HG02623 (cell line): ENCODE results near the gene SPP1.
"Not testable (repeated sequence)": the region's sequence is repeated elsewhere in the genome, so short reads cannot be mapped to it uniquely, and the experiment has no call there.

ENCODE experiments used
- ATAC-seq: cut with Tn5 transposase; IDR thresholded peaks from one replicate; pipeline ENCODE4 v1.9.1; 2021; ENCODE audit warnings: moderate library complexity; ENCODE audit not compliant: unreplicated experiment

SPP1 gene

GRCh38 chr4:88021824-88022223 lies 46.3 kb downstream of the SPP1 start:
- no peak for ATAC-seq

GRCh38 chr4:88022289-88022688 lies 46.8 kb downstream of the SPP1 start:
- ATAC-seq: no peak

- not testable (repeated sequence) for ATAC-seq
These were observed 50.6 kb downstream of the SPP1 start for GRCh38 chr4:88025868-88026661.

DNA sequence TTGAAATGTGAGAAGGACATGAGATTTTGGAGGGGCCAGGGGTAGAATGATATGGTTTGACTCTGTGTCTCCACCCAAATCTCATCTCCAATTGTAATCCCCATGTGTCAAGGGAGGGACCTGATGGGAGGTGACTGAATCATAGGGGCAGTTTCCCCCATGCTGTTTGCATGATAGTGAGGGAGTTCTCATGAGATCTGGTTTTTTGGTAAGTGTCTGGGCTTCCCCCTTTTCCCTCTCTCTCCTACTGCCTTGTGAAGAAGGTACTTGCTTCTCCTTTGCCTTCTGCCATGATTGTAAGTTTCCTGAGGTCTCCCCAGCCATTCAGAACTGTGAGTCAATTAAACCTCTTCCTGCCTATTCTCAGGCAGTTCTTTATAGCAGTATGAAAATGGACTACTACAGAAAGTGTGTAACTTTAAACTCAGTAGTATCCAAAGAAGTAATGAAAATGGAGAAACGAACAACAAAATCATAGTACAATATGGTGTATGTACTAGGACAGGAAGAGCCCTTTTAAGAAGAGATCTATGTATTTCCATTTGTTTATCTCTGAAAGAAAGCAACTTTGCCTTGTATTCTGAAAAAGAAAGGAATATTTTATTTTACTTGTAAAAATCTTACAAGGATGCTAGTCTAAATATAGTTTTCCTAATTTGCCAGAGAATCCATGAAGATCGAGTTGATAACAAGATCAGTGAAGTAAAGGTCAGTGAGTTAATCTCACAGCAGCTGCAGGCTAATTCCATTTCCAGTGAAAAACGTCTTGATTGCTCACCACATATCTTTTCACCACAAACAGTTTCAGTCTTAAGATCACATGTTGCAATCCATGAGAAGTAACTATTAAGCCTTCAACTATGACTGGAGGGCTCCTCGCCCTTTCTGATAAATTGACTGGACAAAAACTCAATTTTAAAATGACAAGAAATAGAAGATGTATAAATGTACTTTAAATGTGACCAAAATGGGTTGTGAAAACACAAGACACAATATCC lies 52.4 kb downstream of the SPP1 start:
- ATAC-seq: no peak

DNA sequence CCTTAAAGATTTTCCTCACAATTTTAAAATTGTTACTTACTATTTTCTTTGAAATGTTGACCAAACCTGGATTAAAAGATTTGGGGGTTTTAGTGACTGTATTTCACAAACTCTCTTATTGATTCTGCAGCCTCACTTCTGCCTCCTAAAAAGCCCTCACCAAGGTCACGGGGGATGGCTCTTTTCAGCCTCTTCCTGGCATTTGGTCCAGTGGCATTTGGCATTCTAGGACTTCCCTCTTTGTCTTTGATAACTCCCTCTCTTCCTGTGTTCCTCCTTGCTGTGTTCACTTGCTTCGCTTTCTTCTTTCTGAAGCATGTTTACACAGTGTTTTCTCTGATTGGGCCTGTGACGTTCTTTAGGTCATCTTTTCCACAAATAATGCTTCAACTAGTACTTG lies 53.4 kb downstream of the SPP1 start:
- no peak for ATAC-seq

DNA sequence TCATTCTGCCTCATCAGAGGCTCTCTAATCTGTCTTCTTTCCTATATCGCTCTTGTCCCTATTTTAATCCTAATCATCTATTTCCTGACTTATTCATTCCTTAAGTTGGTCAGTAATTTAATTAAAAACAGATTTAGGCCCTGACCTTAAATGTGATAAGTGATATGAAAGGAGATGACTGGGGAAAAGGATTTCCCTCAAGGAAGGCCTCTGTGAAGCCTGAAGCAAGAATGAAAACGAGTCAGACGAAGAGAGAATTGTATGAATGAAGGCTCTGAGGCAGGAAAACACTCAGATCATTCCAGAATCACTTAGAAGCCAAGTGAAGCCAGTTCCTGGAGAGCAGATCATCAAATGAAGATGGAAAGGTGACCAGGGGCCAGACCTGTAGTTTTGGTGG lies 54.0 kb downstream of the SPP1 start:
- ATAC-seq: no peak

DNA sequence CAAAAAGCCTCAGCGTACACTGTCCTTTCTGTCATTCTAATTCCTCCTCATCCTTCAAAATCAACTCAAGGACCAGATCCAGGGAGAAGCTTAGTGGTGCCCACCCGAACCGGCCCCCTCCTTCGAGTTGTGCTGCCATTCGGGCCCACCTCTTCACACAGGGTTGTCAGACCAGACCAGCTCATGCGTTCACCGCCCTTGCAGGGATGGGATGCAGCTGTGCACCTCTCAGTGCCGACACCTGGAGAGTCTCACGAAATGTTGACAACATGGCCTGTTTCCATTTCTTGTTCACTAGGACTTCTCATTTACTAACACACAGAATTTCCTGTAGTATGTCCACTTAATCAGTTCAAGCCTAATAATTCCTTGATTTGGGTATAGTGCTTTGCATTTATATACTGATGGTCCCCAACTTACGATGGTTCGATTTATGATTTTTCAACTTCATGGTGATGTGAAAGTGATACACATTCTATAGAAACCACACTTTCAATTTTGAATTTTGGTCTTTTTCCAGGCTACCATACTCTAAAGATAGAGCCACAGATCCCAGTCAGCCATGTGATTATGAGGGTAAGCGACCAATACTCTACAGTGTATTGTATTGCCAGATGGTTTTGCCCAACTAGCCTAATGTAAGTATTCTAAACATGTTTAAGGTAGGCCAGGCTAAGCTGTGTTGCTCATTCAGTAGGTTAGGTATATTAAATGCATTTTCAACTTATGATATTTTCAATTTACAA lies 55.2 kb downstream of the SPP1 start:
- no peak for ATAC-seq
